NCI-H2171 (cell line): ENCODE data around the gene PRR36.

Experiments used
- DNase-seq: peaks from one replicate; lab custom pipeline; 2025; lab: John Stamatoyannopoulos, UW

The PRR36 gene

GRCh38 chr19:7912697-7913564, 38.7 kb upstream of the PRR36 start:
- no peak for DNase-seq

DNA sequence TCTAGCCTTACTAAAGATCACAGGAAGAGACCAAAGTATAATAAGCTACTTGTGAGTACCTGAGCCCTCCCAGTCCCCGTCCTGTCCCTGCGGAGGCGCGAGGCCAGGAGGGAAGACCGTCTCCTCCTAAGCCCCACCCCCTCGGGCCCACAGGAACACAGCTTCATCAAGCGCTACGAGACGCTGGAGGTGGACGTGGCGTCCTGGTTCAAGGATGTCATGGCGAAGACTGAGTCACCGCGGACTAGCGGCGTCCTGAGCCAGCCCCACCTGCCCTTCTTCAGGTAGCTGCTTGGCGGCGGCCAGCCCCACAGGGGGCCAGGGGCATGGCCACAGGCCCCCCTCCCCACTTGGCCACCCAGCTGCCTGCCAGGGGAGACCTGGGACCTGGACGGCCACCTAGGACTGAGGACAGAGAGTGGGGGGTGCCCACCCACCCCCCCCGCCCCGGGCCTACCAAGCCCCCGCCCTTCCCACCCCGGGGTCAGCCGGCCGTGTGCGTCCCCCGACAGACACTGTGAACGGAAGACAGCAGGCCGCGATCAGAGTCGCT, 38.0 kb upstream of the PRR36 start:
- DNase-seq: no peak

- no peak for DNase-seq
Measured at GRCh38 chr19:7911508-7912143, 37.4 kb upstream of the PRR36 start.

GRCh38 chr19:7910321-7911161, 36.4 kb upstream of the PRR36 start:
- no peak for DNase-seq

DNA sequence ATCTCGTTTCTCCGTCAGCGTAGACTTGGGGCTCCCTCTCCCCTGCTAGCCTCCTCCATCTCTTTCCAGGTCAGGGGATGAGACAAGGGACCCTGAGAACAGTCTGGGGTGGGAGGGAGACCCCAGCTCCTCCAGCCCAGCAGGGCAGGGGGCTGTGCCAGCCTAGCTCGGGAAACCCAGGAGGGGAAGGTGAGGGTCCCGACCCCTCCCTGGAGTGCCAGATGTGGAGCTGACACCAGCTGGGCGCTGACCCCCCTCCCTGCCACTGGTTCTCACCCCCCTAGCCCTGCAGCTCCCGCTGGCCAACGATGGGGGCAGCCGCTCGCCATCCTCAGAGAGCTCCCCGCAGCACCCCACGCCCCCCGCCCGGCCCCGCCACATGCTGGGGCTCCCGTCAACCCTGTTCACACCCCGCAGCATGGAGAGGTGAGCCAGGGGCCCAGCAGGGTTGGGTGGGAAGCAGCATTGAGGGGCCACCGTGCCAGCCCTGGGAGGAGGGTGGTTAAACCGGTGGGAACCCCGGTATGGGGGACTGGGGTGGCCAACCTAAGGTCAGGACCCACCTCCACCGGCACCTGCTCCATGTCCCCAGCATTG, 35.4 kb upstream of the PRR36 start:
- no peak for DNase-seq

- DNase-seq: no peak
Measured at GRCh38 chr19:7908742-7909461, 34.7 kb upstream of the PRR36 start.

GRCh38 chr19:7908078-7908699, 34.0 kb upstream of the PRR36 start:
- DNase-seq: no peak

DNA sequence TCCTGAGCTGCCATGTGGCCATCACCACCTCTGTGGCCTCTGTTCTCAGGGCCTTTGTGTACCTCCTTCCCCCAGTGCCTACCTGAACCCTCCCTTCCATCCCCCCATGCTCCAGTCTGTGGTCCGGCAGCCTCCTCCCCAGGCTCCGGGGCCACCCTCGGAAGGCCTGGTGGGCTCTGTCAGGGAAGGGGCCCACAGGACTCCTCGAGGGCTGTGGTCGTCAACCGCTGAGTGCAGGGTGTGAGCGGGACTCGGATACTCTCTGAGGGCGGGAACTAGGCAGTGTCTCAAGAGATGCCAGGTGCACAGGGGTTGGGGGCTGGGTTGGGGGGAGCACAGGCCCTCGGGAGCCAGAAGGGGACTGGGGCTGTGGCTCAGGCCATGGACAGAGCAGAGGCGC, 33.4 kb upstream of the PRR36 start:
- DNase-seq: no peak

DNA sequence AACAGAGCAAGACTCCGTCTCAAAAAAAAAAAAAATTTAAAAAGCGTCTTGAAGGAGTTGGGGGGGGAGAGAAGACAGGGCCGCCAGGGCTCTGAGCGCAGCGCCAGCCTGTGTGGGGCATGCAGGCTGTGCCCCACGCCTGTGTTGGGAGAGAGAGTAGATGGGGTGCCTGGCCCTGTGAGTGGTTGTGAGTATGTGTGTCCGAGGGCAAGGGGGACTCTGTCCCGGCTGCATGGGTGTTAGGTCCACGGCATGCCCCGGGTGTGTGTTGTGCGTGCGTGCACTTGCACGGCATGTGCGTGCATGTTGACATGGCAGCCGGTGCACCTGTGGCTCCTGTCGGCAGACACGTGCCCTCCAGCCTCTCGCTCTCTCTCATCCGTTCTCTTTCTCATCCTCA, 32.9 kb upstream of the PRR36 start:
- no peak for DNase-seq

DNA sequence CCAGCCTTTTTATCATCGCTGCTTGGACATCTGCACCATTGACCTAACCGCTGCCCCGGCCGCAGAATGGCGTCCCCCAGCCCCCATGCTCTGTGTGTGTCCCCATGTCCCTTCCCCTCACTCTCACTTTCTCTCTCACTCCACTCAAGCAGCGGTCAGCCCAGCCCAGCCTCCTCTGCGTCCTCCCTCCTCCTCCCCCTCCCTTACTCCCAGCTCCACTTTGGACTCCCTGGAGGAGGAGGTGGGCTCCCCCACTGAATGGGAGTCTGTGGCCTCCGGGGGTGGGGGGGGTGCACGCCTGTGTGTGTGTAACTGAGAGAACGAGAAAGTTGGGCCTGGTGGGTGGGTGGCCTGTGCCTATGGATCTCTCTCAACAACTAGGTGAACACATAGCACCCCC, 31.7 kb upstream of the PRR36 start:
- no peak for DNase-seq

GRCh38 chr19:7905268-7905667, 31.1 kb upstream of the PRR36 start:
- no peak for DNase-seq

GRCh38 chr19:7904074-7905020, 30.2 kb upstream of the PRR36 start:
- peak; percentile 49 for DNase-seq

- DNase-seq: peak; percentile 99
Measured at GRCh38 chr19:7903244-7904073, 29.3 kb upstream of the PRR36 start, which contains the start of gene MAP2K7. MAP2K7 (plus strand) TSS chr19:7903877; CDS start chr19:7903945, 68 bp downstream.

DNA sequence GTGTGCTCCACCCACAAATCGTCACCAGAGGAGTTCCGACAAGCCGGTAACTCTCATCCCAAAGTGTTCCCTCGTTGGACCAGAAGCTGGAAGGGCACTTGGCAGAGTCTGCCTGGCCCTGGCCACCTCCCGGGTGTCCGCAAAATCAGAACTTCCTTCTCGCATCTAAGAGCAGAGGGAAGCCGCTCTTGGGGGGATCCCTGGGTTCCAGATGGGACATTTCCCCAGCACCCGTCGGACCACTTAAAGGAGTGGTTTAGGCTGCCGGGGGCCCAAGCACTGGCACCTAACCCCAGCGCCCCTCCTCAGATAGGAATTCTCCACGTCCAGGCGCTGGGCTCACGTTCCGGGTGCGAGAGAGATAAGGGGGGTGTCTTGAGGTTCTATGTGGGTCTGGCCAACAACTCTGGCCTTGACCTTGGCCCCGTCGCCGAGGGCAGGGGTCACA, 28.6 kb upstream of the PRR36 start:
- DNase-seq: no peak

- no peak for DNase-seq
Measured at GRCh38 chr19:7901337-7901736, 27.1 kb upstream of the PRR36 start.

- no peak for DNase-seq
Measured at GRCh38 chr19:7900931-7901330, 26.7 kb upstream of the PRR36 start.

GRCh38 chr19:7900401-7900870, 26.2 kb upstream of the PRR36 start:
- no peak for DNase-seq

- no peak for DNase-seq
Measured at GRCh38 chr19:7899751-7900378, 25.7 kb upstream of the PRR36 start.
